Mucosa of rectum (tissue), 2 donors: Measurements from ENCODE around the gene LYPLAL1.

Source experiments
- H3K27ac ChIP-seq, 2 donors: one replicate each; pipeline ENCODE4 v1.7.0; 2013; ENCODE audit warnings: inconsistent platforms in 2 of 2, low read depth in 2 of 2, low read length in 2 of 2
- H3K27me3 ChIP-seq, 2 donors: one replicate each; pipeline ENCODE4 v1.7.0; 2013; ENCODE audit warnings: low read length in 2 of 2; ENCODE audit not compliant: control insufficient read depth in 2 of 2, insufficient read depth in 2 of 2
- H3K36me3 ChIP-seq, 2 donors: one replicate each; pipeline ENCODE4 v1.7.0; 2013; ENCODE audit warnings: low read length in 2 of 2; ENCODE audit not compliant: control insufficient read depth in 2 of 2, insufficient read depth in 2 of 2
- H3K4me1 ChIP-seq, 2 donors: one replicate each; pipeline ENCODE4 v1.7.0; 2013; ENCODE audit warnings: low read length in 2 of 2, mild to moderate bottlenecking in 1 of 2; ENCODE audit not compliant: control insufficient read depth in 2 of 2, insufficient read depth in 2 of 2
- H3K4me3 ChIP-seq, 2 donors: one replicate each; pipeline ENCODE4 v1.7.0; 2013; ENCODE audit warnings: low read length in 2 of 2
- H3K9ac ChIP-seq, 2 donors: one replicate each; pipeline ENCODE4 v1.7.0; 2013; ENCODE audit warnings: low read length in 2 of 2, low read depth in 1 of 2, mild to moderate bottlenecking in 1 of 2
- H3K9me3 ChIP-seq, 2 donors: one replicate each; pipeline ENCODE4 v1.7.0; 2013; ENCODE audit warnings: low read length in 2 of 2; ENCODE audit not compliant: control insufficient read depth in 2 of 2
- donor health status: healthy.
- donor health status: Normal muscosa, but diverticular disease.

LYPLAL1 gene

GRCh38 chr1:219144658-219145315 is 28.9 kb upstream of the LYPLAL1 start:
- H3K36me3 ChIP-seq = no peaks in the 10 kb centered on the region
- H3K9me3 ChIP-seq = no peaks in the 10 kb centered on the region
- H3K4me3 ChIP-seq = no peak overlapping the region
- no peaks in the 10 kb centered on the region for H3K27me3 ChIP-seq
- H3K27ac ChIP-seq = no peak overlapping the region
- H3K9ac ChIP-seq = no peak overlapping the region
- H3K4me1 ChIP-seq = no peaks in the 10 kb centered on the region

DNA sequence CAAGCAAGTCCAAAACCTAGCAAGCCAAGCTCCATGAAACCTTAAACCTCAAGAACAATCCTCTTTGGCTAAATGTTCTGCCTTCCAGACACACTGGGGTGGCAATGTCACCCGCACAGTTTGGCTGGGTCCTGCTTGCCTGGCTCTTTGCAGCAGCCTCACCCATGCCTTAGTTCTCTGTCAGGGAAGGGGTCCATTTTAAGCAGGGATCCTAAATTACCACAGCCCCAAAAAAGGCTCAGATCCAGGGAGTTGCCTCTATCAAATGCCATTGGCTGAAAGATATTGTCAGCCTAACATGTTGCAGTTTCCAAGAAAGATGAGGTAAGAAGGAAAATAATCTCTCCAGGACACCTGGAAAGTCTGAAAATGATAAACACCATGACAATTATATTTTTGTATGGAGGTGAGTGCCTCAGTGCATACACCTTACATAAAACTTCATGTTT is 26.1 kb upstream of the LYPLAL1 start:
- Histone ChIP-seq H3K9me3 (no peaks in the 10 kb centered on the region), H3K36me3 (no peaks in the 10 kb centered on the region), H3K27ac (no peak overlapping the region), H3K4me1 (no peaks in the 10 kb centered on the region), H3K27me3 (no peaks in the 10 kb centered on the region), H3K4me3 (no peak overlapping the region), H3K9ac (no peak overlapping the region)

- H3K36me3 ChIP-seq = no peaks in the 10 kb centered on the region
- no peaks in the 10 kb centered on the region for H3K9me3 ChIP-seq
- no peaks in the 10 kb centered on the region for H3K27me3 ChIP-seq
- no peak overlapping the region for H3K9ac ChIP-seq
- H3K27ac ChIP-seq = no peak overlapping the region
- no peak overlapping the region for H3K4me3 ChIP-seq
- no peaks in the 10 kb centered on the region for H3K4me1 ChIP-seq
Measured at GRCh38 chr1:219149009-219149577, 24.6 kb upstream of the LYPLAL1 start.

DNA sequence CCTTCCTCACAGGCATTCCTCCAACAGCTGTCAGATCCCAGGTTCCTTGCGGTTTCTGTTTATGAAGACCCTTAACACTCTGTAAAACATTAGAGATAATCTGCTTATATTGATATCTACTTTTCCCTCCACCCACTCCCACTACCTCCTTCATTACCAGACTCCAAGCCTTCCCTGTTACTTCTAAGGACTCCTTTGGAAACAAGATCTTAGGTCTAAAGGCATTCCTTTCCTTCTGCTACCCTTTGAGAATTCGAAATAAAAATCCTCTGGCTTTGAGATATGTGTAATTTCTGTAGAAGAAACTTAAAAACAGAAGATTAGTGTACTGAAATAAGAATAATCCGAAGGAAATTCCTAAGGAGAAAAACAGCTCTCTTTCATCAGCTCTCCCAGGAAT is 23.7 kb upstream of the LYPLAL1 start:
- Histone ChIP-seq H3K9ac (no peak overlapping the region), H3K27ac (no peak overlapping the region), H3K27me3 (no peaks in the 10 kb centered on the region), H3K36me3 (no peaks in the 10 kb centered on the region), H3K4me3 (no peak overlapping the region), H3K9me3 (no peaks in the 10 kb centered on the region), H3K4me1 (no peaks in the 10 kb centered on the region)

DNA sequence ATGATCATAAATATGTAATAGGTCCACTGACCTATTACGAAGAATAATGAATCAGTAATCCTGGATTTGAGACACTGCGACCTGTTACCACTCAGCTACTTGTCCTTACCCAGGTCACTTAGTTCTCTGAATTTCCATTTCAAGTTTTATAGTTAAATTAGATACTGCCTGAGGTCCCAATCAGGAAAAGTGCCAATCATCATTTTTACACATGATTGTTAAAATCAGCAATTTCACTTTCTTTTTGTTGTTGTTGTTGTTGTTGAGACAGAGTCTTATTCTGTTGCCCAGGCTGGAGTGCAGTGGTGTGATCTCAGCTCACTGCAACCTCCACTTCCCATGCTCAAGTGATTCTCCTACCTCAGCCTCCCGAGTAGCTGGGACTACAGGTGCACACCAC is 22.8 kb upstream of the LYPLAL1 start:
- H3K4me3 ChIP-seq = no peak overlapping the region
- no peaks in the 10 kb centered on the region for H3K27me3 ChIP-seq
- H3K27ac ChIP-seq = no peak overlapping the region
- H3K9ac ChIP-seq = no peak overlapping the region
- H3K9me3 ChIP-seq = no peaks in the 10 kb centered on the region
- H3K36me3 ChIP-seq = no peaks in the 10 kb centered on the region
- H3K4me1 ChIP-seq = no peaks in the 10 kb centered on the region

- Histone ChIP-seq H3K9ac (no peak overlapping the region), H3K27ac (no peak overlapping the region), H3K36me3 (no peaks in the 10 kb centered on the region), H3K4me1 (no peaks in the 10 kb centered on the region), H3K9me3 (no peaks in the 10 kb centered on the region), H3K27me3 (no peaks in the 10 kb centered on the region), H3K4me3 (no peak overlapping the region)
Measured at GRCh38 chr1:219151467-219151866, 22.2 kb upstream of the LYPLAL1 start.

- Histone ChIP-seq H3K4me3 (no peak overlapping the region), H3K9me3 (no peaks in the 10 kb centered on the region), H3K36me3 (no peaks in the 10 kb centered on the region), H3K27me3 (no peaks in the 10 kb centered on the region), H3K4me1 (no peaks in the 10 kb centered on the region), H3K9ac (no peak overlapping the region), H3K27ac (no peak overlapping the region)
Measured at GRCh38 chr1:219152751-219153150, 20.9 kb upstream of the LYPLAL1 start.

DNA sequence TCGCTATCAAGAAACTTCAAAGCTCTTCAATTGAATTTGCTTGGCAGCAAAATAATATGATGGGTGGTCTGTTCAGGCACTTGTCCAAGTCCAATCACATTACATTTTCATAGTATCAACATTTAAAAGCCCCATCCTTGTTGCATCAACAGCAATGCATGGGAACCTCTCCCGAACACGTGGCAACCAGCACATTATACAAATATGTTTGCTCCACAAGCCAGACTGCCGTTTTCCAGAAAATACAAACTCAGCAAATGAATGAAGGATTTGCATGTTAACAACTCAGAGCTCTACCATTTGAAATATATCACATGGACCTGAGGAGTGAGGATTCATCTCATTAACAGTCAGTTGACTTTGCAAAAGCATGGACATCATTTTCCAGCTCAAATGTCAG is 20.0 kb upstream of the LYPLAL1 start:
- Histone ChIP-seq H3K4me3 (no peak overlapping the region), H3K9ac (no peak overlapping the region), H3K4me1 (no peaks in the 10 kb centered on the region), H3K36me3 (no peaks in the 10 kb centered on the region), H3K9me3 (no peaks in the 10 kb centered on the region), H3K27ac (no peak overlapping the region), H3K27me3 (no peaks in the 10 kb centered on the region)

DNA sequence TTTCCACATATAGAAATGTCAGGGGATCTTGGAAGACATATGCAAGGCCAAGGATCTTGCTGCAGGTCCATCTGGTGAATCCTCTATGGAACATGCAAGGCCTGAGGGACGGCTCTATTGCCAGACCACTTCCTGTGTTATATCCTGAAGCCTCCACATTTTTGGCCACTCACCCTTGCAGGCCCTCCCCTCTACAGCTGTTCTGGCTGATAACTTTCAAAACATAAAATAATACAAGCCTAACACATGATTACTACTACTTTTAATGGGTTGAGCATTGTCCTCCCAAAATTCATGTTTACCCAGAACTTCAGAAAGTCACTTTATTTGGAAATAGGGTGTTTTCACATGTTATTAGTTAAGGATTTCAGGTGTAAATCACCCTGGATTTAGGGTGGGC is 18.5 kb upstream of the LYPLAL1 start:
- Histone ChIP-seq H3K36me3 (no peaks in the 10 kb centered on the region), H3K9ac (no peak overlapping the region), H3K4me1 (no peaks in the 10 kb centered on the region), H3K27me3 (no peaks in the 10 kb centered on the region), H3K4me3 (no peak overlapping the region), H3K27ac (no peak overlapping the region), H3K9me3 (no peaks in the 10 kb centered on the region)

GRCh38 chr1:219159946-219160645 is 13.6 kb upstream of the LYPLAL1 start:
- no peaks in the 10 kb centered on the region for H3K4me1 ChIP-seq
- no peaks in the 10 kb centered on the region for H3K27me3 ChIP-seq
- no peaks in the 10 kb centered on the region for H3K36me3 ChIP-seq
- H3K9me3 ChIP-seq = no peaks in the 10 kb centered on the region
- H3K27ac ChIP-seq = no peak overlapping the region
- H3K9ac ChIP-seq = no peak overlapping the region
- no peak overlapping the region for H3K4me3 ChIP-seq
